GM18508 (cell line): ENCODE data around the gene CLEC16A.
"Not testable (repeated sequence)": the region's sequence is repeated elsewhere in the genome, so short reads cannot be mapped to it uniquely, and the experiment has no call there.

Source experiments
- ATAC-seq: cut with Tn5 transposase; IDR thresholded peaks from one replicate; pipeline ENCODE4 v1.9.1; 2021; ENCODE audit warnings: moderate number of reproducible peaks; ENCODE audit not compliant: insufficient read depth, unreplicated experiment

CLEC16A gene

DNA sequence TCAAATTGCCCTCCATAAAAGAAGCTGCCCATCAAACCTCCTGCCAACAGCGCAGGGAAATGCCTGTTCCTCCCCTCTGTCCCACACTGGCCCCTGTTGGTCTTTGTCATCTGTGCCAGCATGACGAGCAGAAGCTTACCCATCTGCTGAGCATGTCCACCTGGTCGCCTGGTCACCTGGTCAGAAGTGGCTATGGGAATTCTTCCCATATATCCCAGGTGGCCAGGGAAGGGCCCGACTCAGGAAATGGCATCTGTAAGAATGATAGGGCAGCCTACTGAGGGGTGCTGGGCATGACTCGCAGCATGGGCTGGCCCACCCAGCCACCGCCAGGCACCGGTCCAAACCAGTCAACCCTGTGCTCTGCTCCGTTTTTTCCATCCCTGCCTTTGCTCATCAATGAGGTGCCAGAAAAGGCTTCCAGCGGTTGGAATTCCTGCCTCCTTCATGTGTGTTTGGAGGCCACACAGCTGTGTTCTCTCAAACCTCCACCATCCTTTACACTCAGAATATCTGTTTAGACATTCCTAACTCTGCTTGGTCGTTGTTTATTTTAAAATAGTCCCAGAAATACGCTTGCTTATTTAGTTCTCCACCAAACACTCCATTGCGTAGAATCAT lies 145.2 kb downstream of the CLEC16A start:
- ATAC-seq = no peak

GRCh38 chr16:11090232-11090631 lies 145.9 kb downstream of the CLEC16A start:
- no peak for ATAC-seq

DNA sequence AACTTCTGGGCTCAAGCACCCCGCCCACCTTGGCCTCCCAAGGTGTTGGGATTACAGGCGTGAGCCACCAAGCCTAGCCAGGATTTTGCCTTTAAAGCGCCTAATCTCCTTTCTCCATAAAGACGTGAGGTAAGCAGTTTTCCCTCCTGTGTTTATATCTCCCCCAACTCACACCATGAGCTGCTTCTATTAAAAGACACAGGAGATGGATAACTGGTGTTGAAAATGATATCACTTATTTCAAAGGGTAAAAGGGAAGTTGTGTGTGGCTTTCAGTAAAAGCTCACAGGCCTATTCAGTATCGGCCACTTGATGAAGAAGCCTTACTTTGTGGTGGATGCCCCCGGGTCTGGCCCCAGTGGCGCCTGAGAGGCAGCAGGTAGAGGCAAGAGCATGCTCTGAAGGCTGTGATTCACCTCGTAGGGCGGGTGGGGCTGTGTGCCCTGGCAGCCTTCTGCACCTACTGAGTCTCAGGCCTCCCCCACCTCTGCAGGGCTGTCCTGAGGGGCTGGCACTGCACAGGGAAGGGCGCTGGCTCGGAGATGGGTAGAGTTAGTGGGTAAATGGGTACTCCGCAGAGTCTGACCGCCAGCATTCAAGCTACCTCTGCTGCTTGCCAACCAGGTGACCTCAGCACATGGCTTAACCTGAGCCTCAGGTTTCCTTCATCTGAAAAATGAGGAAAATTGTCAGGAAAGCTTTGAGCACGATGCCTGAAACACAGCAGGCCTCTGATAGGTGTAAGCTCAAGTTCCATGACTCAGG lies 146.8 kb downstream of the CLEC16A start:
- no peak for ATAC-seq

GRCh38 chr16:11092788-11093571 lies 148.6 kb downstream of the CLEC16A start:
- no peak for ATAC-seq

- ATAC-seq = no peak
Observed at GRCh38 chr16:11093572-11094074, 149.3 kb downstream of the CLEC16A start.

DNA sequence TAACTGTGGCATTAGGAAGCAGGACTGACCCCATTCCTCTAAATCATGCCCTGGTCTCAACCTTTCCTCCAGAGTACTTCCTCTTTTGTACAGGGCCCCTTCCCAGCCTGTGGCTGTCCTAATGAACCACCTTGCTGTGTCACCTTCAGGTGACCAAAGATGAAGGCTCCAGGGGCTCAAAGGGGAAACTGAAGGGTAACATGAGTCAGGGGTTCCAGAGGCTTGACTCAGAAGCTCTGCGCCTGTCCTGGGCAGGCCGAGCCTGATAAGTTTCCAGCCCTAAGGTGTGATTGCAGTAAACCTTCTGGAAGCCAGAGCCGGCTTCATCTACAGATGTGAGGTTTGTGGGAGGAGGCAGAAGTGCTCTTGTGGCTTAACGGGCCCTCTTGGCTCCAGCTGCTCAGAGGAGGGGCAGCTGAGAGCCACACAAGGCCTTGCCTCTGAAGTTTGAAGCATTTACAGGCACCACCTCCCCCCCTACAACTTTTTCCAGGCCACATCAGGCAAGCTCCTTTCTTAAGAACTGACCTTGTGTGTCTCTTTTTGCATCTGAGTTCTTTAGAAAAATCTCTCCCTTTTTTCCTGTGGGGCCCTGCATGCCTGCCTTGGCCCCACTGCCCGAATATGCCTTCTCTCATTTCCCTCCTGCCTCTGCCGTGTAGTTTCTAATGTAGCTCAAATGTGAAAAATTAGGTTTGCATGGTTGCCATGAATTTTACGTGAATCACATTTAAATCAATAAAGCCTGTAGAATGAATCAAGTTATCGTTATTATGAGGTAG lies 149.9 kb downstream of the CLEC16A start:
- ATAC-seq = no peak

- no peak for ATAC-seq
Observed at GRCh38 chr16:11094857-11095565, 150.6 kb downstream of the CLEC16A start.

GRCh38 chr16:11095935-11096334 lies 151.6 kb downstream of the CLEC16A start:
- no peak for ATAC-seq

DNA sequence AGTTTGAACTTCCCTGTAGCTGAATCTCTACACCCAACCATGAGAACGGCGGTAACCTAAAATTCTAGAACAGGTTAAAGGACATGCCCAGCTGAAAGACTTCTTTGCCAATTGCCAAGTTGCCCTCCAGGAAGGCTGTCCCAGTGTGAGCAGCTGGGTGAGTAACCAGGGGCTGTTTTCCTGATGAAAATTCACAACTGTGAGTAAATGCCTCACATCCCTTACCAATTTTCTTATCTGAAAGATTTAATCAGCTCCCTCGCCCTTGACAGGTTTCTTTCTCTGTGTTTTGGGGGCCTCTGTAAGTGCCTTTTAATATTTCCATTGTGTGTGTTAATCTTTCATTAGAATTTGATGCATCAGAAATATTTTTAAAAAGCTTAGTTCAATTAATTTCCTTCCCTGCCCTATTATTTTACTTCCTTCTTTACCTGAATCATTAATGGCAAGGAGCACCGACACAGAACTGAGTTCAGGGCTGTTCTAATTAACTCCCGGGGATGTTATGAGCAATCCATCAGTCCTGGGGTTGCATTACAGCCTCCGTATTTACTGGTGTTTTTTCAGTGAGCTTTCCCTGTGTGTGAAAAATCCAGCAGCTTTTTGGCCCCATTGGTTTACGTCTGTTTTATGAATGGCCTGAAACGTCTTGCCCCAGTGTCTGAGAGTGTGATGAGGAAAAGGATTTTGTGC lies 152.9 kb downstream of the CLEC16A start:
- ATAC-seq = no peak

GRCh38 chr16:11097787-11098167 lies 153.4 kb downstream of the CLEC16A start:
- ATAC-seq = no peak

- no peak for ATAC-seq
Observed at GRCh38 chr16:11098601-11099390, 154.4 kb downstream of the CLEC16A start.

DNA sequence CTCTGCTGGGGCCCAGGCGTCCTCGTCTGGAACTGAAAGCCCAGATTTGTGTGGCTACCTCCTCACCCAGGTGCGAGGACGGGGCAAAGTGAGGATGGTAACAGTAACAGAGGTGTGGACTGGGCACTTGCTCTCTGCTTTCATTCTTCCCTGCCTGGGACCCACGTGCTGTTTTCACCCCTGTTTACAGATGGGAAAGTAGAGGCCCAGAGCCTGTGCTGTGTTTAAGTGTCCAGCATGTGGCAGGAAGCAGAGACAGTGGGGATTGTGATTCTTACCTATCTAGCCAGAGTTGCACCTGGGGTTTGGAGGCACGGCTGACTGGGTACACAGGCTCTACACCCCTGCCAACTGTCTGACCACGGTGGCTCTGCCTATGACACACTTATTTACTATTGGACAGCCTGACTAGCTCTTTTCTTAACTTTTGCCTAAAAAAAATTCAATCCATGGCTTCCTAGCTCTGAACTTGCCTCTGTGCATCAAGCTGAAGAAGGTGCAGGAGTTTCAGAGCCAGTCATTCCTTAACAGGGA lies 155.4 kb downstream of the CLEC16A start:
- no peak for ATAC-seq

- ATAC-seq = no peak
Observed at GRCh38 chr16:11100239-11100750, 155.9 kb downstream of the CLEC16A start.

DNA sequence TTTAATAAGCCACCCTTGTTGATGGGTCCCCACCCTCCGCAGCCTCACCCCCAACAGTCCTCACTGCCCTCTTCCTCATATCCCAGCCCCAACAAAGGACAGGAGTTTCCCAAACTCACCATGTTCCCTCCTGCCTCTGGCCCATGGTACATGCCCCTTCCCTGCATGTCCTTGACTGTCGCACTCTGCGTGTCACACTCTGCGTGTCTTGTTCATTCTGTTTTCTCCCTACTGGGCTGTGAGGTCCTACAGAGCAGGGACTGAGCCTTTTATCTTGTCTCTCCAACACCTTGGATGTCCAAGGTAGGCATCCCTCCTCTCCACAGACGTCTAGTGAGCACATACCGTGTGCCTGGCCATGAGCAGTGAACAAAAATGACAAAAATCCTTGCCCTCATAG lies 156.9 kb downstream of the CLEC16A start:
- ATAC-seq = no peak

DNA sequence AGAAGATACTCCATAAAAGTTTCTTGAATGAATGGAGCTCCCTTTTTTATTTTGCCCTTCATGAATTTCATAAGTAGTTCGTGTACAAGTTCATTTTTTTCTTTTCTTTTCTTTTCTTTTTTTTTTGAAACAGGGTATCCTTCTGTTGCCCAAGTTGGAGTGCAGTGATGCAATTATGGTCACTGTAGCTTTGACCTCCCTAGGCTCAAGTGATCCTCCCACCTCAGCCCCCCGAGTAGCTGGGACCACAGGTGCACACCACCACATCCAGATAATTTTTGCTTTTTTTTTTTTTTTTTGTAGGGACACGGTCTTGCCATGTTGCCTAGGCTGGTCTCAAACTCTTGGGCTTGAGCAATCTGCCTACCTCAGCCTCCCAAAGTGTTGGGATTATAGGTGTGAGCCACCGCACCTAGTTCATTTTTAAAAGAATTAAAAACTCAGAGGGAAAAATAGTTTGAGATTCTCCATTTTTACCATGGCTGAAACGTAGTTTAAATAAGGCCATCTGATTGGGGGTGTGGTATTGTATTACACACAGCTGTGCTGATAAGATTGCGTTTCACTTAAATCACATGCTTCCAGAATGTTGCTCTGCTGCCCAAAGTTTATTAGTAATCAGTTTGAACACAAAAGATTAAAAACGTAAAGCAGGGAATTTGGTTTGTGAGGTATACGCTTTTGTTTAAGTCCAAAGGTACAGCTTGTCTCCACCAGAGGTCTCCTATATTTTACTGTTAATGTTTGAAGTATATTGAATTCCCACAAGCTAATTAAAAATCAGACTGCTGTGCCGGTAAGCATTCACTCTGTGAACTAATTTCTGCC lies 157.5 kb downstream of the CLEC16A start:
- no peak for ATAC-seq

DNA sequence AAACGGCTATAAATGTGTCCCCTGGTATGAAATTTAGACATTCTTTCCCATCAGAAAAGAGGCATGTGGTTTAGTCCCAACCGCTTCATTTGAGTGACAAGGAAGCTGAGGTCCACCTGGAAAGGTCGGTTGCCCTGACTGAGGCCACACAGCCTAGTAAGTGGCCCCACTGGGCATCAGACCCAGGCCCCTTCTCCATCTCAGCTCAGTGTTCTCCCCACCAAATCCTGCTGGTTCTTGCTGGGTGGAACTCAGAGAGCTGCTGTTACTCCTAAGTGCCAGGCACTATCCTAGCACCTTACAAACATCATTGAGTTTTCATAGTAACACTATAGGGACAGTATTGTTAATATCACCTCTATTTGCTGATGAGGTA lies 158.1 kb downstream of the CLEC16A start:
- ATAC-seq = no peak

- ATAC-seq = not testable (repeated sequence)
Observed at GRCh38 chr16:11103301-11103700, 158.9 kb downstream of the CLEC16A start.
